H1 (cell line): ENCODE results near the gene VSIR. TPM values are rescaled to one million over a fixed set of nuclear protein-coding genes. Genes with fewer than 3 reads are reported as not detected.

Experiments used
- BCL11A ChIP-seq, 2 experiments: IDR thresholded peaks; one replicate each; pipeline ENCODE4 v1.6.1; 2011; ENCODE audit warnings: low read depth in 2 of 2, low read length in 2 of 2, mild to moderate bottlenecking in 2 of 2
- CTCF ChIP-seq, 3 experiments: IDR thresholded peaks; 1 replicate in 2 of 3; 2 replicates in 1 of 3; pipeline versions ENCODE4 v1.5.1 to v1.6.1; 2011; ENCODE audit warnings: low read length in 3 of 3, mild to moderate bottlenecking in 3 of 3, inconsistent platforms in 2 of 3, low read depth in 1 of 3, moderate library complexity in 1 of 3; ENCODE audit not compliant: insufficient read depth in 1 of 3; ENCODE audit errors: control extremely low read depth in 1 of 3
- JUN ChIP-seq: IDR thresholded peaks from 2 replicates; pipeline ENCODE4 v1.6.1; 2011; ENCODE audit warnings: low read depth, mild to moderate bottlenecking, improper control_type of control experiment, low read length
- POLR2A ChIP-seq, 2 experiments: IDR thresholded peaks; 1 replicate in 1 of 2; 2 replicates in 1 of 2; pipeline ENCODE4 v1.6.1; 2011; ENCODE audit warnings: low read depth in 2 of 2, low read length in 2 of 2, mild to moderate bottlenecking in 2 of 2; ENCODE audit errors: control extremely low read depth in 1 of 2
- SP1 ChIP-seq: IDR thresholded peaks from 2 replicates; pipeline ENCODE4 v1.6.1; 2011; ENCODE audit warnings: low read depth, low read length
- polyA plus RNA-seq, 7 experiments: library from polyadenylated mRNA; depleted of rRNA in 3 of 7; stranded (reverse) in 5 of 7; unstranded in 2 of 7; fragments of >200 nt in 5 of 7; fragments of 200-250 nt in 2 of 7; gene quantifications; 1 replicate in 5 of 7; 2 replicates in 1 of 7; 4 replicates in 1 of 7; pipeline versions ENCODE4 v1.2.1 to v1.2.3, GENCODE V29; 2011 to 2013; ENCODE audit warnings: missing spikeins in 2 of 7, mixed read lengths in 2 of 7
- total RNA-seq: library from RNA; stranded (reverse); fragmentation: NEBNext Ultra II Directional; extraction: Animal tissue kit (Norgen Biotek cat#: 25700); gene quantifications from 2 replicates; pipeline ENCODE4 v1.2.1, GENCODE V29; 2021

VSIR gene
- total and polyA plus RNA-seq, 2 of the 8 experiments (the other 6 are each of a cell fraction or from before 2014, with no cell fraction given), result 0.33 TPM; not detected in 1

GRCh38 chr10:71771204-71771603, 2.1 kb downstream of the VSIR start (continued):
- TF ChIP-seq CTCF (IDR thresholded peaks at IDR 0.05; ENCODE audit: control extremely low read depth in 1 of 3, insufficient read depth in 1 of 3, low read depth in 1 of 3, low read length in 3 of 3), result no peak
- no peak for TF ChIP-seq SP1
- TF ChIP-seq JUN, result no peak
- no peak for TF ChIP-seq BCL11A (IDR thresholded peaks at IDR 0.05; ENCODE audit: low read depth in 2 of 2, low read length in 2 of 2)
- TF ChIP-seq POLR2A (IDR thresholded peaks at IDR 0.05; ENCODE audit: control extremely low read depth in 1 of 2, low read depth in 2 of 2, low read length in 2 of 2), result no peak
